ENCODE results near the gene ONECUT2.

The ONECUT2 gene

DNA sequence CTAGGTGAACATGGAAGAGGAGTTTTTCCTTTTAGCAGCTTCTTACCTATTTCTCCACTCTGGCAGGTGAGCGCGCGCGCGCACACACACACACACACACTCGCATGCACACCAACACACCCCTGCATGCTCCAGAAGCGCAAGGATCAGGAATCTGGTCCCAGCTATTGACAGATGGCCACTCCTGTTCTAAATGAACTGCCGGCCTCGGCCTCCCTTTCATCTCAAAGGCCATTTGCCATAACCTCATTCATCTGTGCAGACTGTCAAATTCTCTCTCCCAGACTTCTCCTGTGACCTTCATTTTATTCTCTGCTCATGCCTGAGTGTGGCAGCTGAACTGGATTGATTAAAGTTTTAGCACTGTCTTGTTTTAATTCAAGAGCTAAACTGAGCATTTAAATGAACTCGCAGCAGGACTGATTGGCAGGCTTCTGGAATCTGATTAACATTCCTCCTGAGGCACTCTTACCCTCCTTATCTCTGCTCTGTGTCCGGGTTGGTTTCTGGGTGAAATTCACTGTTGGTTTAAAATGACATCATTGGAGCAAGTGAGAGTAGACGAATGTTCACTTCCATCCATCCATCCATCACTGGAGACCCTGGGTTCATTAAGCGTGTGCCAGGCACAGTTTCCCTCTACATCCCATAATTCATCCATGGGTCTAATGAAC is 92.5 kb downstream of the ONECUT2 start:
- ChIA-PET POLR2A (no interaction called here), CTCF (no interaction called here)
- Histone ChIP-seq H3K9me3 (ENCODE audit: control extremely low read depth in 1 of 5, control insufficient read depth in 4 of 5, insufficient read depth in 2 of 5, low read depth in 1 of 5, low read length in 4 of 5) (peaks cover 0 to 5% (median 0%) of the 10 kb centered on the region in 5 experiments), H3K27me3 (replicated peaks in 2 of 5; ENCODE audit: control insufficient read depth in 4 of 5, insufficient read depth in 5 of 5, low read length in 4 of 5) (no peaks in the 10 kb centered on the region), H3K27ac (ENCODE audit: insufficient read depth in 1 of 2, low read depth in 1 of 2, low read length in 2 of 2, poor library complexity in 1 of 2, severe bottlenecking in 2 of 2) (no peak overlapping the region), H3K4me3 (ENCODE audit: control insufficient read depth in 1 of 7, extremely low read depth in 1 of 7, insufficient read depth in 4 of 7, low read depth in 2 of 7, low read length in 6 of 7) (no peak overlapping the region), H3K36me3 (ENCODE audit: control insufficient read depth in 4 of 4, insufficient read depth in 4 of 4, low read length in 3 of 4) (no peaks in the 10 kb centered on the region), H3K4me1 (ENCODE audit: control extremely low read depth in 1 of 4, control insufficient read depth in 4 of 4, insufficient read depth in 4 of 4, low read length in 3 of 4) (peaks cover 0 to 10% (median 1%) of the 10 kb centered on the region in 4 experiments)
- 94% methylated on average over 8 of the region's 13 CpGs for WGBS (ENCODE audit: insufficient coverage)
- DNase-seq: no peak

GRCh38 chr18:57529151-57529550 is 94.0 kb downstream of the ONECUT2 start:
- Histone ChIP-seq H3K9me3 (ENCODE audit: control extremely low read depth in 1 of 5, control insufficient read depth in 4 of 5, insufficient read depth in 2 of 5, low read depth in 1 of 5, low read length in 4 of 5) (peaks cover 0 to 5% (median 0%) of the 10 kb centered on the region in 5 experiments), H3K4me3 (ENCODE audit: control insufficient read depth in 1 of 7, extremely low read depth in 1 of 7, insufficient read depth in 4 of 7, low read depth in 2 of 7, low read length in 6 of 7) (no peak overlapping the region), H3K27me3 (replicated peaks in 2 of 5; ENCODE audit: control insufficient read depth in 4 of 5, insufficient read depth in 5 of 5, low read length in 4 of 5) (peaks cover 0 to 2% (median 0%) of the 10 kb centered on the region in 5 experiments), H3K36me3 (ENCODE audit: control insufficient read depth in 4 of 4, insufficient read depth in 4 of 4, low read length in 3 of 4) (no peaks in the 10 kb centered on the region), H3K27ac (ENCODE audit: insufficient read depth in 1 of 2, low read depth in 1 of 2, low read length in 2 of 2, poor library complexity in 1 of 2, severe bottlenecking in 2 of 2) (no peak overlapping the region), H3K4me1 (ENCODE audit: control extremely low read depth in 1 of 4, control insufficient read depth in 4 of 4, insufficient read depth in 4 of 4, low read length in 3 of 4) (no peaks in the 10 kb centered on the region)
- DNase-seq: no peak
- 87% methylated on average over 6 of the region's 7 CpGs for WGBS (ENCODE audit: insufficient coverage)
- POLR2A ChIA-PET: no interaction called here
- CTCF ChIA-PET: no interaction called here

GRCh38 chr18:57533006-57533867 is 98.1 kb downstream of the ONECUT2 start:
- Histone ChIP-seq H3K27me3 (replicated peaks in 2 of 5; ENCODE audit: control insufficient read depth in 4 of 5, insufficient read depth in 5 of 5, low read length in 4 of 5) (peaks cover 0 to 4% (median 0%) of the 10 kb centered on the region in 5 experiments), H3K36me3 (ENCODE audit: control insufficient read depth in 4 of 4, insufficient read depth in 4 of 4, low read length in 3 of 4) (no peaks in the 10 kb centered on the region), H3K4me1 (ENCODE audit: control extremely low read depth in 1 of 4, control insufficient read depth in 4 of 4, insufficient read depth in 4 of 4, low read length in 3 of 4) (no peaks in the 10 kb centered on the region), H3K27ac (ENCODE audit: insufficient read depth in 1 of 2, low read depth in 1 of 2, low read length in 2 of 2, poor library complexity in 1 of 2, severe bottlenecking in 2 of 2) (no peak overlapping the region), H3K4me3 (ENCODE audit: control insufficient read depth in 1 of 7, extremely low read depth in 1 of 7, insufficient read depth in 4 of 7, low read depth in 2 of 7, low read length in 6 of 7) (no peak overlapping the region), H3K9me3 (ENCODE audit: control extremely low read depth in 1 of 5, control insufficient read depth in 4 of 5, insufficient read depth in 2 of 5, low read depth in 1 of 5, low read length in 4 of 5) (no peaks in the 10 kb centered on the region)
- DNase-seq: no peak
- ChIA-PET CTCF (interaction anchor here (0.8 kb wide), 1 partner anchor 29 kb away, joined by 4 read pairs; no protein-coding TSS in a partner anchor), POLR2A (no interaction called here)
- WGBS (ENCODE audit: insufficient coverage): 84% methylated on average over 15 of the region's 16 CpGs

- no peak for DNase-seq
- no peaks in the 10 kb centered on the region for H3K4me1 ChIP-seq (ENCODE audit: control extremely low read depth in 1 of 4, control insufficient read depth in 4 of 4, insufficient read depth in 4 of 4, low read length in 3 of 4)
- WGBS (ENCODE audit: insufficient coverage): 97% methylated on average over 3 of the region's 4 CpGs
- ChIA-PET CTCF (no interaction called here), POLR2A (no interaction called here)
- H3K27me3 ChIP-seq (replicated peaks in 2 of 5; ENCODE audit: control insufficient read depth in 4 of 5, insufficient read depth in 5 of 5, low read length in 4 of 5): peaks cover 0 to 4% (median 0%) of the 10 kb centered on the region in 5 experiments
- no peaks in the 10 kb centered on the region for H3K36me3 ChIP-seq (ENCODE audit: control insufficient read depth in 4 of 4, insufficient read depth in 4 of 4, low read length in 3 of 4)
- H3K4me3 ChIP-seq (ENCODE audit: control insufficient read depth in 1 of 7, extremely low read depth in 1 of 7, insufficient read depth in 4 of 7, low read depth in 2 of 7, low read length in 6 of 7): no peak overlapping the region
- H3K9me3 ChIP-seq (ENCODE audit: control extremely low read depth in 1 of 5, control insufficient read depth in 4 of 5, insufficient read depth in 2 of 5, low read depth in 1 of 5, low read length in 4 of 5): no peaks in the 10 kb centered on the region
- no peak overlapping the region for H3K27ac ChIP-seq (ENCODE audit: insufficient read depth in 1 of 2, low read depth in 1 of 2, low read length in 2 of 2, poor library complexity in 1 of 2, severe bottlenecking in 2 of 2)
These were observed 98.8 kb downstream of the ONECUT2 start for GRCh38 chr18:57533868-57534510.

DNA sequence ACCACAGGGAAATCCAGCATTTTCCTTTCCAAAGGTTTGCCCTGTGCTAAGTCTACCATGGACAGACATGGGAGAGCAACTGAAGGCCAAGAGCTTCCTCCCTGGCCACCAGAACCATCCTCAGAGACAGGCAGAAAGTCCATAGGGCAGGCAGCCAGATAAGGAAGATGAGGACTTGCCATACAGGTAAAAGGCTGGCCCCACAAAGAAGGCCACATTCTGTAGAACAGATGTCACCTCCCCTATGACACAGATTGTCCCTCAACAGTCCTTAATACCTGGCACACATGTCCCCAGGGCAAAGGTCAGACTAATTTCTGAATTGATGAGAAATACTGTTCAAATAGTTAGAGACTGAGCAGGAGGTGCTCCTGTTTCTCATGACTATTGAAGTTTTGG is 99.3 kb downstream of the ONECUT2 start:
- POLR2A ChIA-PET: no interaction called here
- H3K36me3 ChIP-seq (ENCODE audit: control insufficient read depth in 4 of 4, insufficient read depth in 4 of 4, low read length in 3 of 4): no peaks in the 10 kb centered on the region
- no peaks in the 10 kb centered on the region for H3K4me1 ChIP-seq (ENCODE audit: control extremely low read depth in 1 of 4, control insufficient read depth in 4 of 4, insufficient read depth in 4 of 4, low read length in 3 of 4)
- peaks cover 0 to 4% (median 0%) of the 10 kb centered on the region in 5 experiments for H3K27me3 ChIP-seq (replicated peaks in 2 of 5; ENCODE audit: control insufficient read depth in 4 of 5, insufficient read depth in 5 of 5, low read length in 4 of 5)
- H3K27ac ChIP-seq (ENCODE audit: insufficient read depth in 1 of 2, low read depth in 1 of 2, low read length in 2 of 2, poor library complexity in 1 of 2, severe bottlenecking in 2 of 2): no peak overlapping the region
- DNase-seq: no peak
- CTCF ChIA-PET: no interaction called here
- H3K9me3 ChIP-seq (ENCODE audit: control extremely low read depth in 1 of 5, control insufficient read depth in 4 of 5, insufficient read depth in 2 of 5, low read depth in 1 of 5, low read length in 4 of 5): no peaks in the 10 kb centered on the region
- no peak overlapping the region for H3K4me3 ChIP-seq (ENCODE audit: control insufficient read depth in 1 of 7, extremely low read depth in 1 of 7, insufficient read depth in 4 of 7, low read depth in 2 of 7, low read length in 6 of 7)

GRCh38 chr18:57538614-57539013 is 103.4 kb downstream of the ONECUT2 start:
- Histone ChIP-seq H3K4me1 (ENCODE audit: control extremely low read depth in 1 of 4, control insufficient read depth in 4 of 4, insufficient read depth in 4 of 4, low read length in 3 of 4) (no peaks in the 10 kb centered on the region), H3K36me3 (ENCODE audit: control insufficient read depth in 4 of 4, insufficient read depth in 4 of 4, low read length in 3 of 4) (no peaks in the 10 kb centered on the region), H3K9me3 (ENCODE audit: control extremely low read depth in 1 of 5, control insufficient read depth in 4 of 5, insufficient read depth in 2 of 5, low read depth in 1 of 5, low read length in 4 of 5) (no peaks in the 10 kb centered on the region), H3K27ac (ENCODE audit: insufficient read depth in 1 of 2, low read depth in 1 of 2, low read length in 2 of 2, poor library complexity in 1 of 2, severe bottlenecking in 2 of 2) (no peak overlapping the region), H3K27me3 (replicated peaks in 2 of 5; ENCODE audit: control insufficient read depth in 4 of 5, insufficient read depth in 5 of 5, low read length in 4 of 5) (peaks cover 0 to 2% (median 0%) of the 10 kb centered on the region in 5 experiments), H3K4me3 (ENCODE audit: control insufficient read depth in 1 of 7, extremely low read depth in 1 of 7, insufficient read depth in 4 of 7, low read depth in 2 of 7, low read length in 6 of 7) (no peak overlapping the region)
- no peak for DNase-seq
- WGBS (ENCODE audit: insufficient coverage): no CpG with 5 or more reads among the region's 3 CpGs
- ChIA-PET POLR2A (no interaction called here), CTCF (no interaction called here)

DNA sequence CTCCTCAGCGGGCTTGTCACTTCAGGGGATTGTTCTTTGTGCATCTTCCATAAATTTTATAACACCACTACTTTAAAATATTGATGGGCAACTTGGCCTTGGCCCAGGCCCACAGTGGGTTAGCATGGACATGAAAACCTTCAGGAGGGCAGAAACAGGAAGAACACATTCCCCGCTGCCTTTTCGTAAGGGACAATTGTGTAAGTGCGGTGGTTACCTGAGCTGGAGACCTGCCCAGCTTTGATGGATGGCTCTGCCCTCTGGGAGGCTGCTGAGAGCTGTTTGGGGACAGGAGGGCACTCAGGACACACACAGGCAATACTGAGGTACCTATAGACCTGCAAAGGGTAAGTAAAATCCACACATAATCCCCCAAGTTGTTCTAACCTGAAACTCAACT is 104.5 kb downstream of the ONECUT2 start:
- DNase-seq: no peak
- H3K27me3 ChIP-seq (replicated peaks in 2 of 5; ENCODE audit: control insufficient read depth in 4 of 5, insufficient read depth in 5 of 5, low read length in 4 of 5): peaks cover 0 to 2% (median 0%) of the 10 kb centered on the region in 5 experiments
- no peaks in the 10 kb centered on the region for H3K9me3 ChIP-seq (ENCODE audit: control extremely low read depth in 1 of 5, control insufficient read depth in 4 of 5, insufficient read depth in 2 of 5, low read depth in 1 of 5, low read length in 4 of 5)
- H3K4me3 ChIP-seq (ENCODE audit: control insufficient read depth in 1 of 7, extremely low read depth in 1 of 7, insufficient read depth in 4 of 7, low read depth in 2 of 7, low read length in 6 of 7): no peak overlapping the region
- H3K36me3 ChIP-seq (ENCODE audit: control insufficient read depth in 4 of 4, insufficient read depth in 4 of 4, low read length in 3 of 4): no peaks in the 10 kb centered on the region
- ChIA-PET POLR2A (no interaction called here), CTCF (interaction anchor here (0.6 to 0.9 kb wide), 2 partner anchors 13 to 582 kb away, joined by 3 read pairs; no protein-coding TSS in a partner anchor)
- no peaks in the 10 kb centered on the region for H3K4me1 ChIP-seq (ENCODE audit: control extremely low read depth in 1 of 4, control insufficient read depth in 4 of 4, insufficient read depth in 4 of 4, low read length in 3 of 4)
- no peak overlapping the region for H3K27ac ChIP-seq (ENCODE audit: insufficient read depth in 1 of 2, low read depth in 1 of 2, low read length in 2 of 2, poor library complexity in 1 of 2, severe bottlenecking in 2 of 2)
- 96% methylated on average over 4 of the region's 4 CpGs for WGBS (ENCODE audit: insufficient coverage)
